ENCODE measurements around the gene SMS.

- no peak for TF ChIP-seq ZFX (IDR thresholded peaks at IDR 0.05)
- TF ChIP-seq, protein P1, sequence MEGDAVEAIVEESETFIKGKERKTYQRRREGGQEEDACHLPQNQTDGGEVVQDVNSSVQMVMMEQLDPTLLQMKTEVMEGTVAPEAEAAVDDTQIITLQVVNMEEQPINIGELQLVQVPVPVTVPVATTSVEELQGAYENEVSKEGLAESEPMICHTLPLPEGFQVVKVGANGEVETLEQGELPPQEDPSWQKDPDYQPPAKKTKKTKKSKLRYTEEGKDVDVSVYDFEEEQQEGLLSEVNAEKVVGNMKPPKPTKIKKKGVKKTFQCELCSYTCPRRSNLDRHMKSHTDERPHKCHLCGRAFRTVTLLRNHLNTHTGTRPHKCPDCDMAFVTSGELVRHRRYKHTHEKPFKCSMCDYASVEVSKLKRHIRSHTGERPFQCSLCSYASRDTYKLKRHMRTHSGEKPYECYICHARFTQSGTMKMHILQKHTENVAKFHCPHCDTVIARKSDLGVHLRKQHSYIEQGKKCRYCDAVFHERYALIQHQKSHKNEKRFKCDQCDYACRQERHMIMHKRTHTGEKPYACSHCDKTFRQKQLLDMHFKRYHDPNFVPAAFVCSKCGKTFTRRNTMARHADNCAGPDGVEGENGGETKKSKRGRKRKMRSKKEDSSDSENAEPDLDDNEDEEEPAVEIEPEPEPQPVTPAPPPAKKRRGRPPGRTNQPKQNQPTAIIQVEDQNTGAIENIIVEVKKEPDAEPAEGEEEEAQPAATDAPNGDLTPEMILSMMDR (conservative IDR thresholded peaks at IDR 0.05): no peak
These were observed 6.6 kb downstream of the SMS start for GRCh38 chrX:21946925-21947641.
